Mesothelial cell of epicardium (in vitro differentiated cells): ENCODE measurements around the gene PSTK. TPM values are rescaled to one million over a fixed set of nuclear protein-coding genes. Genes with fewer than 3 reads are reported as not detected.
A peak's percentile ranks its signal among the peaks of the same experiment; 100 is the strongest.

Experiments used
- DNase-seq, 2 experiments: peaks; one replicate each; pipeline ENCODE4 v3.0.0; 2021; ENCODE audit warnings: low spot score in 2 of 2; ENCODE audit not compliant: unreplicated experiment in 2 of 2
- H3K27ac Mint-ChIP-seq: 2 replicates; pipeline ENCODE4 v1.8.0; 2021; ENCODE audit warnings: mixed read lengths
- H3K27me3 Mint-ChIP-seq: 2 replicates; pipeline ENCODE4 v1.8.0; 2021; ENCODE audit warnings: low read depth, mixed read lengths
- H3K36me3 Mint-ChIP-seq: 2 replicates; pipeline ENCODE4 v1.8.0; 2021; ENCODE audit warnings: mixed read lengths
- H3K4me1 Mint-ChIP-seq: 2 replicates; pipeline ENCODE4 v1.8.0; 2021; ENCODE audit warnings: mixed read lengths
- H3K4me3 Mint-ChIP-seq: 2 replicates; pipeline ENCODE4 v1.8.0; 2021; ENCODE audit warnings: mild to moderate bottlenecking, moderate library complexity, mixed read lengths
- H3K9me3 Mint-ChIP-seq: 2 replicates; pipeline ENCODE4 v1.8.0; 2021; ENCODE audit warnings: mixed read lengths
- CTCF ChIP-seq: fragments of 200-600 bp; sonication (generic); IDR thresholded peaks from one replicate; pipeline ENCODE4 v1.5.0; 2021; ENCODE audit warnings: antibody characterized with exemption; ENCODE audit not compliant: unreplicated experiment
- total RNA-seq: library from RNA; stranded (reverse); gene quantifications from 3 replicates; pipeline ENCODE4 v1.2.1, GENCODE V29; 2021

Gene PSTK
- total RNA-seq, 1 donor from 2014 or later, result 9.1 TPM

- Mint-ChIP-seq H3K4me3 (peak overlapping the region; percentile 99), H3K4me1 (peaks cover 22% of the 10 kb centered on the region), H3K36me3 (peaks cover 11% of the 10 kb centered on the region), H3K27ac (peak overlapping the region; percentile 99), H3K27me3 (no peaks in the 10 kb centered on the region), H3K9me3 (no peaks in the 10 kb centered on the region)
- peak in 1 of 2 experiments; percentile 41 for DNase-seq
- TF ChIP-seq CTCF, result no peak
Observed at GRCh38 chr10:123009105-123009820, 29.1 kb downstream of the PSTK start.

DNA sequence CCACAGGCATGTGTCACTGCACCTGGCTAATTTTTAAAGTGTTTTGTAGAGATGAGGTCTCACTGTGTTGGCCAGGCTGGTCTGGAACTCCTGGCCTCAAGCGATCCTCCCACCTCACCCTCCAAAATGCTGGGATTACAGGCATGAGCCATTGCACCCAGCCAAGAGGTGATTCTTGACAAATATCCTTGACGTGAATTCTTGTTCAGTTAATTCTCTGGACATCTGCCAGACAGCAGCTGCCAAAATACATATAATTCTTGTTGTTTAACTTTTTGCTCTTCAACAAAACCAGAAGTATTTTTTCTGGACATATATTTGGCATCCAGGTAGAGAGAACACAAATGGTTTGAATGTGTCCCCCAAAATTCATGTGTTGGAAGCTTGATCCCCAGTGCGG is 31.8 kb downstream of the PSTK start:
- DNase-seq, result no peak
- Mint-ChIP-seq H3K4me3 (no peak overlapping the region), H3K36me3 (peaks cover 11% of the 10 kb centered on the region), H3K4me1 (peaks cover 18% of the 10 kb centered on the region), H3K27me3 (no peaks in the 10 kb centered on the region), H3K9me3 (no peaks in the 10 kb centered on the region), H3K27ac (no peak overlapping the region)
- TF ChIP-seq CTCF, result no peak

GRCh38 chr10:123013456-123014419 is 33.5 kb downstream of the PSTK start:
- no peaks in the 10 kb centered on the region for H3K9me3 Mint-ChIP-seq
- H3K4me3 Mint-ChIP-seq, result no peak overlapping the region
- peaks cover 6% of the 10 kb centered on the region for H3K4me1 Mint-ChIP-seq
- TF ChIP-seq CTCF, result no peak
- H3K27ac Mint-ChIP-seq, result no peak overlapping the region
- peaks cover 11% of the 10 kb centered on the region for H3K36me3 Mint-ChIP-seq
- DNase-seq, result no peak
- H3K27me3 Mint-ChIP-seq, result no peaks in the 10 kb centered on the region

DNA sequence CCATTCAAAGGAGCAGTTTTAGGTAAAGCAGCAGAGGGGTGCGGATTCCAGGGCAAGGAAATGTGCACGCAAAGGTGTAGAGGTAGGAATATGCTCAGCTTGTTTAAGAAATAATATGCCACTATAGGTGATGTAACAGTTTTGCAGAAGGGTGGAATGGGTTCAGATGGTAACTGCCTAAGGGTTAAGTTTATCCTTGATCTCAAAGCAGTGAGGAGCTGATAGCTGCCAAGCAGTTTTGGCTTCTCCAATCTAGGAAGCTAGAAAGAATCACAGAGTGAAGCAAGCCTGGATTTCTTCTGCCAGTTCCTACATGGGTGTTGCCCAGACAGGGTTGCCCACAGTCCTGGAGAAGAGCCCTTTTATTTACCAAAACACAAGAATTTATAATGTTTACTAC is 34.6 kb downstream of the PSTK start:
- no peaks in the 10 kb centered on the region for H3K9me3 Mint-ChIP-seq
- H3K27me3 Mint-ChIP-seq, result no peaks in the 10 kb centered on the region
- TF ChIP-seq CTCF, result no peak
- no peak overlapping the region for H3K27ac Mint-ChIP-seq
- H3K36me3 Mint-ChIP-seq, result peaks cover 11% of the 10 kb centered on the region
- no peak overlapping the region for H3K4me3 Mint-ChIP-seq
- peaks cover under 1% of the 10 kb centered on the region for H3K4me1 Mint-ChIP-seq
- no peak for DNase-seq

DNA sequence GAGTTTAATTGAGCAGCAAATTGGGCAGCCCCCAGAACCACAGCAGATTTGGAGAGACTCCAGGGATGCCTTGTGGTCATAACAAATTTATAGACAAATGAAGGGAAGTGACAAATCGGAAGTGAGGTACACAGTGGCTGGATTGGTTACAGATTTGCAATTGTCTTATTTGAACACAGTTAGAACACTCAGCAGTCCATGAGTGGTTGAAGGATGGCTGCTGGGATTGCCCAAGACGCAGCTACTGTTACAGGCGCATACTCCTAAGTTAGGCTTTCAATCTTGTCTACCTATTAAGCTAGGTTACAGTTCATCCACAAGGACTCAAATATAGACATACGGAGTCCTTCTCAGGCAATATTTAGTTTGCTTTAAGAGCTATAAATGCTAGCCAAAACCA is 36.0 kb downstream of the PSTK start:
- Mint-ChIP-seq H3K27ac (no peak overlapping the region), H3K4me1 (no peaks in the 10 kb centered on the region), H3K27me3 (no peaks in the 10 kb centered on the region), H3K36me3 (peaks cover 11% of the 10 kb centered on the region), H3K9me3 (no peaks in the 10 kb centered on the region), H3K4me3 (no peak overlapping the region)
- no peak for TF ChIP-seq CTCF
- DNase-seq, result no peak
